CD4-positive, alpha-beta T cell treated with Interleukin-10 for 1 hour (primary cell): ENCODE data around the gene LYPD4.
A peak's percentile ranks its signal among the peaks of the same experiment; 100 is the strongest.

Experiments used
- DNase-seq: peaks from one replicate; pipeline ENCODE4 v3.0.0-alpha.2; 2020

LYPD4 gene

DNA sequence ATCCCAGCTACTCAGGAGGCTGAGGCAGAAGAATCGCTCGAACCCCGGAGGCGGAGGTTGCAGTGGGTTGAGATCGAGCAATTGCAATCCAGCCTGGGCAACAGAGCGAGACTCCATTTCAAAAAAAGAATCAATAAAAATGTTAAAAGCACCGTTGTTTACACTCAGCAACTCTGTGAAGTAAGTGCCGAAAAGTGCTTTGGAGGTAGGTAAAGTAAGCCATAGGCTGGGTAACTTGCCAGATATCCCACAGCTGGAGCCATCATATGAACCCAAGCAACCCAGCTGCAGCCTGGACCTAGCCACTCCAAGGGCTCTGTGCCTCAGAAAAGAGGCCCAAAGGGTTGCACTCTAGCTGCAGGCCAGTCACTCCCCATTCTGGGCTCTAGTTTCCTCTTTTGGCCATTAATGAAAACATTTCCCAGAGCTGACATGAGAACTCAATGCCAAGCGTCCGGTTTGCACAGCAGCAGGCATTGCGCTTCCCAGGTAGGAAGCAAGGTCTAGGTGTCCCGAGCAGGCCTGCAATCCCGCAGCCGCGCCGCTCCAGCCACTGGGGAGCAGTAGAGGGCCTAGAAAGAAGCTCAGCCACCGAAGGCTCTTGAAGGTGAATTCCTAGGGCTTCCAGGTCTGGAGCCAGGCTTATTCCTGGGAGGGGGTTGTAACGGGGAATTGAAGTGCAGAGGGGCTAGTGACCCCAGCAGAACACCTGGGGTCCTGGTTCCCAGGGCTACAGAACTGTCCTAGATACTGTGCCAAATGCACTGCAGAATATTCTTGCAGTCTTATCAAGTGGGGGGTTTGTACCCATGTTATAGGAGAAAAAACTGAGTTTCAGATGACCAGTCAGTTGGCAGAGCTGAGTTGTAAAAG is 28.5 kb upstream of the LYPD4 start:
- DNase-seq, result peak; percentile 72

DNA sequence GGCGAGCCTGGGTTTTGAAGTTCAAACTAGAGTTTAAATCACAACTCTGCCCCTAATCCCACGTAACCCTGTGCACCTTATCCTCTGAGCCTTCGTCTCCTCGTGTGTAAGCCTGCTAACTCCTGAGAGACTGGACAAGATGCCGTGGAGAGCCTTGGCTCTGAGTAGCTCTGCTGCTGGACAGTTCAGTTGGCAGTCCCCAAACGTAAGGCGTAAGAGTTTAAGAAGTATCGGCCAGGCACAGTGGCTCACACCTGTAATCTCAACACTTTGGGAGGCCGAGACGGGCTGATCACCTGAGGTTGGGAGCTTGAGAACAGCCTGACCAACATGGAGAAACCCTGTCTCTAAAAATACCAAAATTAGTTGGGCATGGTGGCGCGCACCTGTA is 27.9 kb upstream of the LYPD4 start:
- DNase-seq, result no peak

DNA sequence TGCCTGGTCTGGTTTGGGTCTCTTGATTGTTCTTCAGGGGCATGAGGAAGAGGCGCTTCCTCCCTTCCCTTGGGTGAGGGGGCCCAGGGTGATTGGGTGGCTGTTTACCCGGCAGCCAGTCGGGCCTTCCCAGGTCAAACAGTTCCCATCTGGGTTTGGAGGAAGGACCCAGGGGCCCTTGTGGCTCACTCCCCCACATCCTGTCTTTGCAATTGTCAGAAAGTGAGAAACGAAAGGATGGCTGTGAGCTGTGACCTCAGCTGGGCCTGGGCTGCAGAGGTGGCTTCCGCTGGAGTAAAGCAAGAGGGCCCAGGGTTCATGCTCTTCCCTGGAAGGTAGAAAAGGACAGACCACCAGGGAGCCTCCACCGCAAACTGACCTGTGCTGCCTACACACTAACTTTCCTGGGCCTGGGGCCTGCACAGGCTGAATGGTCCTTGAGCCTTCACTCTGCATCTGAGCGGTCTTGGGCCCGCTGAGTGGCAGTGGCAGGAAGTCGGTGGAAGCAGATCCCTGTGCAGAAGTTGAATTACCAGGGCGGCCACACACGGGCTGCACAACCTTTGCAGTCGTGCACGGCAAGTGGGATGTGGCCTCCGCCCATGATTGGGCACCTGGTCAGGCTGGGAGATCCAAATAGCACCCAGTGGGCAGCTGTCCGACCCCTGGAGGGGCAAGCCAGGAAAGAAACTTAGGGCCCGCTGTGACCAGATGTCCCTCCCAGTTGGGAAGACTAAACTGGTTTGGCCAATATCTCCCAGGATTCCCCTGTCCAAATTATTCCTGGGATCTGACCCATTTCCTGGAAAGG is 27.3 kb upstream of the LYPD4 start:
- DNase-seq, result peak; percentile 73

DNA sequence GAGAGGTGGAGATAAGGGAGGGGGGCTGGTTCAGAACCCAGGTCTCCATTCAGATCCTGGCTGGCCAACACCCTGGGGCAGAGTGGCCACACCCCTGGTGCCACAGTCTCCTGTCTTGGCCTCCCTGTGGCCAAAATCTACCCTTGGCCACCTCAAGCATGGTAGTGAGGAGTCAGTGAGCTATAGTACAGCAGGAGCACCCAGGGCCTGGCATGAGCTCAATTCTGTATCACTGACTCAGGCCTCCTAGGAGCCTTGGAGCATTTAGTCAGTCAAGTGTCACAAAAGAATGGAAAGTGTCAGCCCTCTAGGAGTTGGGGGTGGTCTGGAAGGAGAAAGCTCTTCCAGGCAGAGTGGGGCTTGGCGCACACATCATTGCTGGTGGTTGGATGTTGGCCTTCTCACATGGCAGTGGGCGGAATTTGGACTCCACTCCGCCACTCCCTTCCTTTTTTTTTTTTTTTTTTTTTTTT is 26.0 kb upstream of the LYPD4 start:
- DNase-seq, result no peak

DNA sequence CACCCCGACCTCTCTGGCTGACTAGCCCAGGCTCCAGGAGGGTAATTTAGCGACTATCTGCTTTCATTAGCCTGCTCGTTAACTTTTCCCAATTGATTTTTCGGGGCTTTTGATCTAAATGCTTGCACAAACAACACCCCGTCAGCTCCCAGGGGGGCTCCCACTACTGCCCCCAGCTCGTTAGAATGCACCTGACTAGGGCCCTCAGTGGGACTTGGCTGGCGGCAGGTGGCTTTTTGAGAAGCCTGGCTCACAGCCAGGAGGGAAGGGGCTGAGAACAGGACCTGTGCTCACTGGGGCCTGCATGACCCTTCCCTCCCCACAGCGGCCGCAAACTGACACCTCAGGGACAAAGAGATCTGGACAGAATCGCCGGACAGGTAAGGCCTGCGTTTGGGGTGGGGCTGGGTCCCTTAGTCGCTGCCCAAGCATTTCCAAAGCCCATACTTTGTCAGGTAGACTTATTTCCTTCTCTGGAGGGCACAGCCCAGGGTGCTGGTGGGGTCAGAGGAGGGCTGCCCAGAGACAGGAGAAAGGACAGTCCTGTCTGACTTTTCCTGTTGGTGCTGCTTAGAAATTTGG is 25.0 kb upstream of the LYPD4 start:
- no peak for DNase-seq

DNA sequence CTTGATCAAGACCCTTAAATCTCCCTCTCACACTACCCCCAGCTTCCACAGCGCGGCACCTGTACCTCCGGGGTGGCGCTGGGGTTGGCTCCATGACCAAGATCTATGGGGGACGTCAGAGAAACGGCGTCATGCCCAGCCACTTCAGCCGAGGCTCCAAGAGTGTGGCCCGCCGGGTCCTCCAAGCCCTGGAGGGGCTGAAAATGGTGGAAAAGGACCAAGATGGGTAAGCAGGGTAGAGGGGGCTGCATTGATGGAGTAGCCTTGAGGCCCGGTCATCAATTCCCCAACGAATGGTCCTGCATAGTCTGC is 24.5 kb upstream of the LYPD4 start:
- DNase-seq, result no peak

DNA sequence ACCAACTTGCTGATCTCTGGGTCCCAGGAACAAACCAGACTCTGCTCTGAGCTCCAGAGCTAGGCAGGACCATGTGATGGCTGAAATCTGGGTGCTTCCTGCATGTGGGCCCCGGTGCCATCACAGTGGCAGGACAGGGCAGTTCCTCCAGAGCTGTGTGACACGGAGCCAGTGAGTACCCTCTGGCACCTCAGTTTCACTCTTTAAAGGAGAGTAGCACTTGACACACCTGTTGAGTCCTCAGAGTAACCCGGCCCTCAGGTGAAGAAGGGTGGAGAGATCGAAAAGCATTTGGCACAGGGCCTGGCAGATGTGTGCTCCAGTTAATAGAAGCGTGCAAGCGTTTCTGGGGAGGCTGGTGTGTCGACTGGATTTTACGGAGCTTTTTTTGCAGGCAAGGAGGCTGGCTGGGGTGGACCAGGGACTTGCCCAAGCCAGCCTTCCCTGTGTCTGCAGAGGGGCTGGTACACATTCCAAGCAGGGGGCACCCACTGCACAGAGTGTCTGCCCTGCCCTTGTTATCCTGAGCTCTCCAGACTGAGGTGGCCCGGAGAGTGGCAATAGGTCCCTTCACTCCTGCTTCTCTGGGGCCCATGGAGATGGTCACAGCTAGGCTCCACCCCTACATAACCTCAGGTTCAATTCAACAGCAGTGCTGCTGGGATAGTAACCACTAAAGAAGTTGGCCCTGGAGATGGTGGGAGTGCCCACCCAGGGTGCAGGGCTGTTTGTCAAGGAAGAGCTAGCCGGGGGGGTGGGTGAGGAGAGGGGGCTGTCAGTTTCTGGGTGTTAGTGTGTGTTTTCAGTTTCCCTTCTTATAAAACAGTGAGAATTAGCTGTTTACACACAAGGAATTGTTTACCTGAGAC is 23.9 kb upstream of the LYPD4 start:
- DNase-seq, result no peak

DNA sequence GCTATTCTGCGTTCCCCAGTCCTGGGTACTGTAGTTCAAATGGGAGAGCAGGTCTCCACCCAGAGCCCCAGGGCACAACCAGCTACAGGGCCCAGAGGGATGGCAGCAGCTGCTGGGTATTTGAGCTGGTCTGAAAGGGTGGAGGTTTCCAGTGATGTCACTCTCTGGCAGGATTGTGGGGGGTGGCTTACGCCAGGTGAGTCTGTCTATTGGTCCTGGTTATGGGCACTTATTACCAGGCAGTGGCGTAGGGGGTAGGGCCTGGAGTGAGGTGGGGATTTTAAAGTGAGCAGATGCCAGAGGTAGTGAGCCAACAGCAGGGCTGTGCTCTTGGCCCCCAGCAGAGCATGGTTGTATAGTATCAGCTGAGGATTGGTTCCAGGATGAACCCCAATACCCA is 21.8 kb upstream of the LYPD4 start:
- no peak for DNase-seq

DNA sequence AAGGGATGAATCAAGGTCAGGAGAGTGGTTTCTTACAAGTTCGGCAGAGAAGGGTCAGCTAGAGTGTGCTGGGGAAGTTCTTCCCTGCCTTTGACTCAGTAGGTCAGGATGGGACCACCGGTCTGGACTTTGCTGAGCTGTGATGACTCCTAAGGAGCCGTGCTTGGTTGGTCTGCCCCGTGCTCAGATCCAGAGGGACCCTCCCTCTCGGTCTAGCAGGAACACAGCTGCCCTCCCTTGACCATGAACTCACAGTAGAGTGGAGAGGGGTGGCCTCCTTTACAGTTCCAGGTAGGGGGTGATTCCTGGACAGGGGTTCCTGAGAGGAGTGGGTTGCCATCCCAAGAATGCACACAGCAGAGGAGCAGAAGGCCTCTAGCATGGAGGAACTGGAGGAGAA is 19.9 kb upstream of the LYPD4 start:
- no peak for DNase-seq

DNA sequence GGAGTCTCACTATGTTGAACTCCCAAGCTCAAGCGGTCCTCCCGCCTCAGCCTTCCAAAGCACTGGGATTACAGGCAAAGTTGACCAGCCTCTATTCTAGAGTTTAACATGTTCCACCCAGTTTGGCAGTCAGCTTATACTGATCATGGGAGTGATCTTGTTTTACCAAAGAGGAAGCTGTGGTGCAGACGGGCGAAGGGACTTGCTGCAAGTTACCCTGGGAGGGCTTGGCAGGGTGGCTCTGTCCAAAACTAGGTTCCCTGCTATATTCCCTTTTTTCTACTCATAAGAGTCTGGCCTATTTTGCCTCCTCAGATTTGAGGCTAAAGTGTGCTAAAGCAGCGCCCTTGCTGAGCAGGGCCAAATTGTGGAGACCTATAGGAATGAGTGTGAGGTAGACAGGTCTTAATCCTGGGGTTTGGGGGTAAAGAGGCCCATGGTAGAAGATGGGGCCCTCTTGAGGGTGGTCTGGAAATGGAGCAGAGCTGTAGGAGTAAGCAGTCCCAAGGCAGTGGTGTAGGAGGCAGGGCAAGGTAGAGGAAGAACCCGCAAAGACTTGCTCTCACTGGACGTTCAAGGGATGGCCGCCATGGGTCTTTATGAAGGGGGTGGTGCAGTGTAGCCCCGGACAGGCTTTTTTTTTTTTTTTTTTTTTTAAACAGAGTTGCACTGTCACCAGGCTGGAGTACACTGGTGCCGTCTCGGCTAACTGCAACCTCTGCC is 18.9 kb upstream of the LYPD4 start:
- no peak for DNase-seq

DNA sequence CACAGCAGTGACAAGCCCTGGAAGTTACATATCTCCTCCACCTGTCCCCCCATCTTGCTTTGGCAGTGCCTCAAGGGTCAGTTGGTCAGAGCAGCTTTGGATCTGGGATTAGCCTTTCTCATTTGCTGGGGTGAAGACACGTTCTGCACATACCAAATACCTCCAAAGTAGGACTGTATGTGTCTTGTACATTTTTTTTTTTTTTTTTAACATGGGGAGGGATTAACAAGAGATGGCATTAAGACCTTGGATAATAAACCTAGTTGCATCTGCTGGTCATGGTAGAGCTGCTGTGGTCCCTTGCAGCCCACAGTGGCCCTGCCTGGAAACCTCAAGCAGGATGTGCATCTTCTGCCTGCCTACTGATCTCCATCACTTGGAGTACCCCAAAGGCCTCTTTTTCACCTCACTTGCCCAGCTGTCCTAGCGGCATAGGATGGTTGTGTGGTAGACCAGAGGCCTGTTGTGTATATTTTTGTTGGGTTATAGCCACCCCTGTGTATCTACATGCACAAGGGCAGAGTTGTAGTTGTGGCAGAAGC is 18.0 kb upstream of the LYPD4 start:
- DNase-seq, result no peak

DNA sequence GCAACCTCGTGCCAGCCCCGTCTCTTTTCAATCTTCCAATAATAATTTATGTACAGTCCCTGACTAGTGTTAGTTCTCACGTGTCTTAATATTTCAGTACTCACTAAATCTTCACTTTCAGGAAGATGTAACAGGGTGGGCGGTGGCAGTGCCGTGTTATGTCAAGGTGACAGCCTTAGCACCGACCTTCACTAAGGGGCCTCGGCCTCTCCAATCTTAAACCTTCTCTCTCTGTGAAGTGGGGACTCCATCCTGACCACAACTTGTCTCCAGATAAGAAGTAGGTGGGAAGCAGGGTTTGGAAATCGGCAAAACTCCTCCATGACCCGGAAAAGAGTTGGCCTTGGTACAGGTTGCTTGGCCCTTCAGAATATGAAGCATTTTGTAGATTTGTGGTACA is 17.4 kb upstream of the LYPD4 start:
- DNase-seq, result no peak

DNA sequence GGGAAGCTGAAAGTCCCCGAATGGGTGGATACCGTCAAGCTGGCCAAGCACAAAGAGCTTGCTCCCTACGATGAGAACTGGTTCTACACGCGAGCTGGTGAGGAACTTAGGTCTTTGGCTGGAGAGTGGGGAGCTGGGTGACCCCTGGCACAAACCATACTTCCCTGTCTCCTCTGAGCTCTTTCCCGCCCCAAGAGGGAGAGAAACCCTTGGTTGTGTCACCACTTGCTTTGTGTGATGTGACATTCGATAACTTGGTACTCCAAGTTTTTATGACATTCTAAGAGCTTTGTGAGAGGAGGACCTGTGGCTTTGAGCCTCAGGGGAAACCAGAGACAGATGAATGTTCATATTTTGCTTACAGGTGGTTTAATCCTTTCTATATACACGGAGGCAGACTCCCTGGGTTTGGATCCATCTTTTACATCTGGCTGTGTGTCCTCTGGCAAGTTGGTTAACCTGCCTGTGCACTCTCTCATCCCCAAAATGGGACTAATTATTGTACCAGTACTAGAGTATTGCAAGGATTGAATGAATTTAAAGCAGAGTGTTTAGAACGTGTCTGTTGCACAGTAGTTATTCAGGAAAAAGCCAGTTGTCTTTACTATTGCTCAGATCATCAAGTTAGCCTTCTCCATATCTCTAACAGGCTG is 16.8 kb upstream of the LYPD4 start:
- DNase-seq, result no peak

DNA sequence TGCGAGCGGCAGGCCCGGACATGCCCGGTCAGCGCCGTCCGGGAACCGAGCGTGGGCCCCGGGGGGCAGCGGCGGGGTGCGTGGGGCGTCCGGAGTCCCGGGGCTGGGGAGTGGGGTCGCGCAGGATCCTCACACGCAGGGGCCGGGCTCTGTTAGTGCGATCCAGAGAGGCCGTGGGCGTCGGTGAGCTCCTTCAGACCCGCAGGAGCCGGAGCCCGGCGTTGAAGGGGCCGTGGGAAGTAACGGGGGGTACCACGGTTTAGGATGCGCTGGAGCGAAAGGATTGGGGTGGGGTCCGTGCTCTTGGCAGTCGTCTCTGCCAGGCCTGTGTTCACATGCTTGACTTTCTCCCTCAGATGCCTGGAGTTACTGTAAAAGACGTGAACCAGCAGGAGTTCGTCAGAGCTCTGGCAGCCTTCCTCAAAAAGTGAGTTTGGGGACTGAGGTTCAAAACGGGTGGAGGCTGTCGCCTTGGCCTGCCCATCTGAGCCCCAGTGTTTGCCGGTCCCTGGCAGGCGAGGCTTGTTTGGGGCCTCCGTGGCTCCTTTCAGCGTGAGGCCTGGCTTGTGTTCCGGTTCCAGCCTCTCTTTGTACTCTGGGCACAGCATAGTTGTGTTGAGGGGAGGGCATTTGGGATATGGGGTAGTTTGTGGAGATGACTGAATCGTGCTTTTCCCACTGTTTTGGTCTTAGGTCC is 16.1 kb upstream of the LYPD4 start:
- peak; percentile 30 for DNase-seq

DNA sequence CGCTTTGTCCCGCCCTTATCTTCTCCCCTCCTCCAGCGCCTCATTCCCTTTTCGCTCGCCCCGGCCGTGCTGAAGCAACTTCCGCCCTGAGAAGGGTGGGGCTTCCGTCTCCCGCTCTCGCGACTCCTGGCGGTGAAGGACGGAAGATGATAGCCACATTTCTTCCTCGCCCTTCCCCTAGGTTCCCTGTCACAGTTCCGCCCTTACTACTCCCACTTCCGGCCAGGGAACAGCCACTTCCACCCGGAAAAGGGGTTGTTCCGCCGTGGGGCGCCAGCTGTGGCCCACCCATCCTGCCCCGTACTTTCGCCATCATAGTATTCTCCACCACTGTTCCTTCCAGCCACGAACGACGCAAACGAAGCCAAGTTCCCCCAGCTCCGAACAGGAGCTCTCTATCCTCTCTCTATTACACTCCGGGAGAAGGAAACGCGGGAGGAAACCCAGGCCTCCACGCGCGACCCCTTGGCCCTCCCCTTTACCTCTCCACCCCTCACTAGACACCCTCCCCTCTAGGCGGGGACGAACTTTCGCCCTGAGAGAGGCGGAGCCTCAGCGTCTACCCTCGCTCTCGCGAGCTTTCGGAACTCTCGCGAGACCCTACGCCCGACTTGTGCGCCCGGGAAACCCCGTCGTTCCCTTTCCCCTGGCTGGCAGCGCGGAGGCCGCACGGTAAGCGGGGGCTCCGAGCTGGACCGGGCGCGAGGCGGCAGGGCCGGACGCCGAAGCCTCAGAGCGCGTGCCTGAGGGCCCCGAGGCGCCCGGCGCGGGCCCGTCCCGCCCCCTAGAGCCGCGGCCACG is 15.3 kb upstream of the LYPD4 start, which contains the start of gene RPS19:
Gene RPS19 (plus strand): TSS at position 638 of the 801 bp plus-strand sequence. CDS start 520 bp downstream, outside the sequence.
- DNase-seq, result peak; percentile 99

DNA sequence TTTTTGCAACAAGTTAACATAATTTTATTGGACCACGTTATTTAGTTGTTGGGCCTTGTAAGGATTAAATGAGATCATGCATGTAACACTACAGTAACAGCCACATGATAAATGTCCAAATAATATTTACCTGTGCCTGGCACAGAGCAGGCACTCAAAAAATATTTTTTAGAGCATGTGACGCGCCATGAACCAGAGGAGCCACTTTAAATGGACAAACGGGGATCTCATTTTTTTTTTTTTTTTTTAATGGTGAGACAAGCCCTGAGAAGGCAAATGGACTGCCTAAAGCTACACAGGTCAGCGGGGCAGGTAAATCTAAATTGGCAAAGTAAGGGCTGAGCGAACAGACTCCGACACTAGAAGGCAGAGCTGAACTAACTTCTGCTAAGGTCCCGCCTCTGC is 14.7 kb upstream of the LYPD4 start:
- no peak for DNase-seq

DNA sequence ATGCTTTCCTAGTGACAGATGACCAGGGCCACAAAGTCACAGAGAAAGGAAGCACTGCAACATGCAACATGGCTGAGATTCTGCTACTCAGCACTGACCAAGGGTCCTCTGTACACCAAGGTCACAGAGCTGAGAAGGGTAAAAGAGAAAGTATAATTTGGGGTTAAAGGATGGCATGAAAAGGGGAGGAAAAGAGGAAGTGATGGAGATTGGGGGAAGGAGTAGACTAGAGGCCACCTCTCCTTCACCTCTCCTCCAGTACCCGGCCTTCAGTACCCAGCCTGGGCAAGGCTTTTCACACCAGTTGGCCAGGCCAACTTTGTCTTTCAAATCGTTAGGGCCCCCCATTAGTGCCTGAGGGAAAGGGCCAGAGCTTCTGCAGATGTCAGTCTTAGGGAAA is 9.3 kb upstream of the LYPD4 start:
- DNase-seq, result no peak

DNA sequence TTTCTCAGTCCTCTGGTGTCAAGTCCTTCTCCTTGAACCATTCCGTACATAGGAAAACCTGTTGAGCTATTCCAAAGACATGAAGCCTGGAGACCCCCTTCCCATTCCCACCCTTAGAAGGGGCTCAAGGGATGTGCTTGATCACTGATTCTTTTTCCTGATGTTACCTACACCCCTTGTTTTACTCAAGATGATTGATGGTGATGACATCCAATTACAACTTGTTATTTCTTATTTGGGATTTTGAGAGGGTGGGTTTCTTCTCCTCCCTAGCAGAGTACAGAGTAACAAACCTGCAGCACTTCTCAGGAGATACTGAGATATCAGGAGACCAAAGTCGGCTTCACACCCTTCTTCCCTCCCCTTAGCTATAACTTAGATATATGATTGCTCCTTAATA is 8.9 kb upstream of the LYPD4 start:
- no peak for DNase-seq

DNA sequence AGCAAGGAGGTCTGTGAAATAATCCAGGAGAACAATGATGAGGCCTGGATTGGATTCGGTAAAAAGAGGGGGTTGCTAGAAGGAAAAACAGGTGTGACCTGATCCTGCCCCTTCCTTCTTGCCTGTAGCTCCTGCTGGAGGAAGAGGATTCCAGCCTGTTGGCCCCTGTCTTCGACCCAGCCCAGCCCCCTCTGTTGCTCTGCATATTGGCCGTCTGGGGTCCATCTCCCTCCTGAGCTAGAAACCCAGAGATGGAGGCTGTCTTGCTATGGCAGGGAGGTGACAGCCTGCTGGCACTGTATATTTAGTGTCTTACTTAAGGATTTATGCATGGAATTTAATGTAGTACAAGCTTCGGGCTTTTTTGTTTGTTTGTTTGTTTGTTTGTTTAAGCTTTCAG is 7.0 kb upstream of the LYPD4 start:
- DNase-seq, result no peak

DNA sequence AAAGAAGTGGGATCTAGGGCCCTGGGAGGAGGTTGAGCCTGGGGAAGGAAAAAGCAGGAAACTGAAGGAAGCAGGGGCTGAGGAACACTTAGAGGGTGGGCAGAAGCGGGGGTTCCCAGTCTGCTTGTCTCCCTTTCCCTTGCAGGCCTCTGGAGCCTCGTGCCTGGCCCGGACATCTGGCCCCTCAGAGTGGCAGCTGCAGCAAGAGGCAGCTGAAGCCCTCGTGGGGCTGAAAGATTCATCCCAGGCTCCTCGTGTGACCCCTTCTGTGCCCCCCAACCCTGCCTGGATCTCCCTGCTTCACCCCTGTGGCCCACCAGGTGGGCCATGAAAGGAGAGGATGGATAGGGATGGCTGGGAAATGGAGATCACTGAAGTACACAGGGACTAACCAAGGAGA is 5.9 kb upstream of the LYPD4 start:
- DNase-seq, result no peak
